Measurements from ENCODE around the gene TBC1D10B. TPM values are rescaled to one million over a fixed set of nuclear protein-coding genes. Genes with fewer than 3 reads are reported as not detected.
"Not testable (repeated sequence)": the region's sequence is repeated elsewhere in the genome, so short reads cannot be mapped to it uniquely, and the experiment has no call there.

Gene TBC1D10B
- total RNA-seq, 1 experiment from 2014 or later = 36.0 TPM

GRCh38 chr16:30397056-30397455 lies 26.8 kb upstream of the TBC1D10B start:
- intact Hi-C loops (cut with micrococcal nuclease) = no loop called here
- Histone ChIP-seq H4K20me1 (ENCODE audit: low read length) (no peaks in the 10 kb centered on the region), H3K27me3 (ENCODE audit: low read length) (no peaks in the 10 kb centered on the region), H3K4me2 (ENCODE audit: low read length) (peak overlapping the region; percentile 93; the same call in 1 of the 2 replicates), H3K9me3 (ENCODE audit: low read length) (no peaks in the 10 kb centered on the region), H3K36me3 (ENCODE audit: low read depth, low read length) (no peaks in the 10 kb centered on the region), H3F3A (ENCODE audit: low read length, unreplicated experiment) (no peaks in the 10 kb centered on the region), H3K4me3 (ENCODE audit: low read length) (peak overlapping the region; percentile 84; the same call in 1 of the 2 replicates), H3K79me2 (ENCODE audit: low read length) (peaks cover 20% of the 10 kb centered on the region), H3K9ac (ENCODE audit: low read length) (no peak overlapping the region), H3K9me2 (replicated peaks; ENCODE audit: low read length) (no peaks in the 10 kb centered on the region), H3K27ac (ENCODE audit: low read length) (no peak overlapping the region), H3K4me1 (ENCODE audit: insufficient read depth, low read length) (0 out of 2 replicates have a peak, but pooled peaks cover 4% of the 10 kb centered on the region), H2AFZ (ENCODE audit: low read length) (no peak overlapping the region)
- ChIA-PET CTCF (no interaction called here), POLR2A (ENCODE audit: unreplicated experiment) (no interaction called here)
- no peak for ATAC-seq
- TF ChIP-seq CTCF (conservative IDR thresholded peaks at IDR 0.05; ENCODE audit: low read depth, low read length) = no peak
- no peak for TF ChIP-seq EZH2 (IDR thresholded peaks at IDR 0.05; ENCODE audit: low read length, unreplicated experiment)
- TF ChIP-seq EZH2phosphoT487 (IDR thresholded peaks at IDR 0.05; ENCODE audit: borderline replicate concordance, low read length) = no peak
- no peak for DNase-seq
- BruUV-seq (replicated peaks) = no TSS peak

- CTCF ChIA-PET = interaction anchor here (0.8 kb wide), 1 partner anchor 13 kb away, joined by 4 read pairs; no protein-coding TSS in a partner anchor
Observed at GRCh38 chr16:30396627-30397026, 26.3 kb upstream of the TBC1D10B start.

GRCh38 chr16:30395992-30396585 lies 25.8 kb upstream of the TBC1D10B start:
- Histone ChIP-seq H3K36me3 (ENCODE audit: low read depth, low read length) (no peaks in the 10 kb centered on the region), H3K27me3 (ENCODE audit: low read length) (no peaks in the 10 kb centered on the region), H3K9ac (ENCODE audit: low read length) (peak overlapping the region; percentile 68), H3K27ac (ENCODE audit: low read length) (0 out of 2 replicates have a peak overlapping the region, but pooled peaks have one; percentile 4), H3K9me3 (ENCODE audit: low read length) (no peaks in the 10 kb centered on the region), H3F3A (ENCODE audit: low read length, unreplicated experiment) (no peaks in the 10 kb centered on the region), H3K4me1 (ENCODE audit: insufficient read depth, low read length) (0 out of 2 replicates have a peak, but pooled peaks cover 4% of the 10 kb centered on the region), H2AFZ (ENCODE audit: low read length) (peak overlapping the region; percentile 66), H3K4me2 (ENCODE audit: low read length) (peak overlapping the region; percentile 93), H3K79me2 (ENCODE audit: low read length) (peaks cover 20% of the 10 kb centered on the region), H4K20me1 (ENCODE audit: low read length) (no peaks in the 10 kb centered on the region), H3K4me3 (ENCODE audit: low read length) (peak overlapping the region; percentile 84), H3K9me2 (replicated peaks; ENCODE audit: low read length) (no peaks in the 10 kb centered on the region)
- intact Hi-C loops (cut with micrococcal nuclease) = loop anchor here (2.0 kb wide), 1 partner anchor 17 kb away; no protein-coding TSS in a partner anchor
- ATAC-seq (no peak), DNase-seq (no peak)
- no peak for TF ChIP-seq CTCF (conservative IDR thresholded peaks at IDR 0.05; ENCODE audit: low read depth, low read length)
- no peak for TF ChIP-seq EZH2 (IDR thresholded peaks at IDR 0.05; ENCODE audit: low read length, unreplicated experiment)
- TF ChIP-seq EZH2phosphoT487 (IDR thresholded peaks at IDR 0.05; ENCODE audit: borderline replicate concordance, low read length) = no peak
- BruUV-seq (replicated peaks) = TSS peak; percentile 44
- CTCF ChIA-PET = interaction anchor here (0.8 kb wide), 1 partner anchor 13 kb away, joined by 4 read pairs; no protein-coding TSS in a partner anchor
- POLR2A ChIA-PET (ENCODE audit: unreplicated experiment) = interaction anchor here (0.6 kb wide), 1 partner anchor 352 kb away, joined by 4 read pairs; the partner anchor contains the start of gene PHKG2

More at GRCh38 chr16:30396627-30397026, 26.3 kb upstream of the TBC1D10B start:
- H3K9me2 ChIP-seq (replicated peaks; ENCODE audit: low read length); H3K4me1 ChIP-seq (ENCODE audit: insufficient read depth, low read length); H2AFZ ChIP-seq (ENCODE audit: low read length); H3K27ac ChIP-seq (ENCODE audit: low read length); H3K36me3 ChIP-seq (ENCODE audit: low read depth, low read length); intact Hi-C loops (cut with micrococcal nuclease); H3K9me3 ChIP-seq (ENCODE audit: low read length); BruUV-seq (replicated peaks); ATAC-seq; H3K9ac ChIP-seq (ENCODE audit: low read length); DNase-seq; H4K20me1 ChIP-seq (ENCODE audit: low read length); H3K27me3 ChIP-seq (ENCODE audit: low read length); H3F3A ChIP-seq (ENCODE audit: low read length, unreplicated experiment): not testable (repeated sequence)
- POLR2A ChIA-PET (ENCODE audit: unreplicated experiment) = interaction anchor here (0.6 kb wide), 1 partner anchor 351 kb away, joined by 4 read pairs; the partner anchor contains the start of gene PHKG2
- peak overlapping the region; percentile 93 for H3K4me2 ChIP-seq (ENCODE audit: low read length)
- H3K79me2 ChIP-seq (ENCODE audit: low read length) = peaks cover 20% of the 10 kb centered on the region
- H3K4me3 ChIP-seq (ENCODE audit: low read length) = peak overlapping the region; percentile 84

All from PC-3 (cell line).